Measurements from ENCODE around the gene PEX12. TPM values are rescaled to one million over a fixed set of nuclear protein-coding genes. Genes with fewer than 3 reads are reported as not detected.
"Not testable (repeated sequence)": the region's sequence is repeated elsewhere in the genome, so short reads cannot be mapped to it uniquely, and the experiment has no call there.

Gene PEX12
- total RNA-seq, 4 donors from 2014 or later: 4.0 to 9.3 (median 5.7) TPM

DNA sequence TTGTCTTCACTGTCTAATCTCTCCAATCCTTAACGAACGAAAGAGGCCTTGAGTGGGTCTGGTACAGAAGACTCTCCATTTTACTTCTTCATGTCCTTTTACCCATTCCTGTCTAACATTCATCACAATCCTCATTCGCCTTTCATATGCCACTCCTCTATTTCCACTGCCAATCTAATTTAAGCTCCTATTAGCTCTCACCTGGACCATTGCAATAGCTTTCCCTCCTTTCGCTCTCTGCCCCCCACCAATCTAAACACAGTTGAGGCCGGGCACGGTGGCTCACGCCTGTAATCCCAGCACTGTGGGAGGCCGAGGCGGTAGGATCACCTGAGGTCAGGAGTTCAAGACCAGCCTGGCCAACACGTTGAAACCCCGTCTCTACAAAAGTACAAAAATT lies 11.4 kb downstream of the PEX12 start:
- no peak overlapping the region for H3K27ac ChIP-seq
- whole genome bisulfite sequencing: 76% methylated on average over 11 of the region's 11 CpGs
- H3K9me3 ChIP-seq: no peaks in the 10 kb centered on the region
- no peaks in the 10 kb centered on the region for H3K36me3 ChIP-seq
- peaks cover 32% of the 10 kb centered on the region for H3K4me1 ChIP-seq
- no peaks in the 10 kb centered on the region for H3K27me3 ChIP-seq
- TF ChIP-seq POLR2A (IDR thresholded peaks at IDR 0.05) (no peak), EP300 (IDR thresholded peaks at IDR 0.05) (no peak), POLR2AphosphoS5 (IDR thresholded peaks at IDR 0.05) (no peak)
- TF ChIP-seq, protein P1, sequence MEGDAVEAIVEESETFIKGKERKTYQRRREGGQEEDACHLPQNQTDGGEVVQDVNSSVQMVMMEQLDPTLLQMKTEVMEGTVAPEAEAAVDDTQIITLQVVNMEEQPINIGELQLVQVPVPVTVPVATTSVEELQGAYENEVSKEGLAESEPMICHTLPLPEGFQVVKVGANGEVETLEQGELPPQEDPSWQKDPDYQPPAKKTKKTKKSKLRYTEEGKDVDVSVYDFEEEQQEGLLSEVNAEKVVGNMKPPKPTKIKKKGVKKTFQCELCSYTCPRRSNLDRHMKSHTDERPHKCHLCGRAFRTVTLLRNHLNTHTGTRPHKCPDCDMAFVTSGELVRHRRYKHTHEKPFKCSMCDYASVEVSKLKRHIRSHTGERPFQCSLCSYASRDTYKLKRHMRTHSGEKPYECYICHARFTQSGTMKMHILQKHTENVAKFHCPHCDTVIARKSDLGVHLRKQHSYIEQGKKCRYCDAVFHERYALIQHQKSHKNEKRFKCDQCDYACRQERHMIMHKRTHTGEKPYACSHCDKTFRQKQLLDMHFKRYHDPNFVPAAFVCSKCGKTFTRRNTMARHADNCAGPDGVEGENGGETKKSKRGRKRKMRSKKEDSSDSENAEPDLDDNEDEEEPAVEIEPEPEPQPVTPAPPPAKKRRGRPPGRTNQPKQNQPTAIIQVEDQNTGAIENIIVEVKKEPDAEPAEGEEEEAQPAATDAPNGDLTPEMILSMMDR (IDR thresholded peaks at IDR 0.05): no peak
- no peak for DNase-seq (ENCODE audit: low spot score in 2 of 2)
- H3K4me3 ChIP-seq: peak overlapping the region; percentile 85

DNA sequence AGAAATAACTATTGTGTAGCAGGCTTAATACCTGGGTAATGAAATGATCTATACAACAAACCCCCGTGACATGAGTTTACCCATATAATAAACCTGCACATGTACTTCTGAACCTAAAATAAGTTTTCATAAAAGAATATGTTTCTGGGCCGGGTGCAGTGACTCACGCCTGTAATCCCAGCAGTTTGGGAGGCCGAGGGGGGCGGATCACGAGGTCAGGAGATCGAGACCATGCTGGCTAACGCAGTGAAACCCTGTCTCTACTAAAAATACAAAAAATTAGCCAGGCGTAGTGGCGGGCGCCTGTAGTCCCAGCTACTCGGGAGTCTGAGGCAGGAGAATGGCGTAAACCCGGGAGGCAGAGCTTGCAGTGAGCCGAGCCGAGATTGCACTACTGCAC lies 15.2 kb downstream of the PEX12 start:
- DNase-seq (ENCODE audit: low spot score in 2 of 2); H3K27me3 ChIP-seq; H3K4me1 ChIP-seq; H3K27ac ChIP-seq; H3K36me3 ChIP-seq; H3K9me3 ChIP-seq; H3K4me3 ChIP-seq: not testable (repeated sequence)
- WGBS: 81% methylated on average over 16 of the region's 16 CpGs

DNA sequence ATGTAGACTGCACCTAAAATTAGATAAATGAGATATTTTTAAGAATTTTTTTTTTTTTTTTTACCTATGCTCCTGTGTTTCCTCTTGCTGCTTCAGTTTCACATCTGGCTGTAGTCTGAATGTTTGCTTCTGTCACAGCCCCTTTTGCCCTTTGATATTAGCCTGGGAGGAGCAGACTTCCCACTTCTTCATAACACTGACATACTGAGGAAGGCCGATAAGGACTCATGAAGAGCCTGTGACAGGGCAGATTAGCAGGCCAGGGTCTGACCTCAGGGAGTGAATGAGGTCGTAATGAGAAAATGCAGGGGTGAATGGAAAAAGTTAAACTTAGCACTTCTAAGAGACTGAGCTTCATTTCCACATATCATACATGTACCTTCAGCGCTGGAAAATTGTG lies 17.7 kb downstream of the PEX12 start, which contains the start of gene SLFN14:
Gene SLFN14, minus strand, starts transcription at position 117 of the 400 bp plus-strand sequence. CDS start 2,757 bp downstream, outside the sequence.
- DNase-seq (ENCODE audit: low spot score in 2 of 2): no peak
- 71% methylated on average over 3 of the region's 3 CpGs for WGBS
- H3K27ac ChIP-seq: no peak within 1 kb of the TSS

DNA sequence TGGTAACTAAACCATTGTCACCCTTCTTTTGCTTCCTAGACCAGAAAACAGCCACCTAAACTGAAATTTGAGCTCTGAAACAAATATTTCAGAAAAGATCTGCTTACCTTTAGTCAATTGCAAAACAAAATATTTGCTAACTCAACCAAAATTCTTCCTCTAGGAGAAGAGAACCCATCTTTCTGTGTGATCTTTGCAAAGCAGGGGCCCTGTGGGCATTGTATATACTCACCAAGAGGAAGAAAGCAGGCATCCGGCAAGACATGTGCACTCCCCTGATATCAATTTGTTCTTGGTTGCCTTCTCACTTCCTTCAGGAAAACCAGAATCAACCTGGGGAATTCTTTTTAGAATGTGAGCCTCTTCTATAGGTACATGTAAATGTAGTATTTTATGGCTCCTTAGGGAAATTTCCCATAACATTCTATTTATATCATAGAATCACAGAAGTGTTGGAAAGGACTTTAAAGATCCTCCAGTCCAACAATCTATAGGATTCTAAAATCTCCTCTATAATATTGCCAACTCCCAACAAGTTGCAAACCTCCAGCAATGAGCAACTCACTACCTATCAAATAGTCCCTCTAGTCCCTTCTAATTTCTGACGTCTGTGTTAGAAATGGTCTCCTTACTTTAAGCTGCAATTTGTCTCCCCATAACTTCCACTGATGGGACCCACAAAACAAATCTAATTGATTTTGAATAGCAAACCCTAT lies 18.7 kb downstream of the PEX12 start:
- Histone ChIP-seq H3K27me3 (no peaks in the 10 kb centered on the region), H3K9me3 (no peaks in the 10 kb centered on the region), H3K27ac (no peak overlapping the region), H3K4me3 (no peak overlapping the region), H3K36me3 (no peaks in the 10 kb centered on the region), H3K4me1 (no peaks in the 10 kb centered on the region)
- WGBS: 62% methylated on average over 2 of the region's 2 CpGs
- no peak for DNase-seq (ENCODE audit: low spot score in 2 of 2)
- TF ChIP-seq, protein P1 (IDR thresholded peaks at IDR 0.05): no peak
- TF ChIP-seq POLR2A (IDR thresholded peaks at IDR 0.05) (no peak), EP300 (IDR thresholded peaks at IDR 0.05) (no peak), POLR2AphosphoS5 (IDR thresholded peaks at IDR 0.05) (no peak)

More for the DNA sequence above, 17.7 kb downstream of the PEX12 start, which contains the start of gene SLFN14:
- H3K4me1 ChIP-seq: no peaks in the 10 kb centered on the region
- H3K4me3 ChIP-seq: no peak within 1 kb of the TSS
- TF ChIP-seq POLR2AphosphoS5 (IDR thresholded peaks at IDR 0.05): no peak
- no peak for TF ChIP-seq POLR2A (IDR thresholded peaks at IDR 0.05)
- TF ChIP-seq, protein P1 (IDR thresholded peaks at IDR 0.05): no peak
- no peak for TF ChIP-seq EP300 (IDR thresholded peaks at IDR 0.05)
- H3K36me3 ChIP-seq: no peaks in the 10 kb centered on the region
- H3K27me3 ChIP-seq: no peaks in the 10 kb centered on the region
- no peaks in the 10 kb centered on the region for H3K9me3 ChIP-seq

DNA sequence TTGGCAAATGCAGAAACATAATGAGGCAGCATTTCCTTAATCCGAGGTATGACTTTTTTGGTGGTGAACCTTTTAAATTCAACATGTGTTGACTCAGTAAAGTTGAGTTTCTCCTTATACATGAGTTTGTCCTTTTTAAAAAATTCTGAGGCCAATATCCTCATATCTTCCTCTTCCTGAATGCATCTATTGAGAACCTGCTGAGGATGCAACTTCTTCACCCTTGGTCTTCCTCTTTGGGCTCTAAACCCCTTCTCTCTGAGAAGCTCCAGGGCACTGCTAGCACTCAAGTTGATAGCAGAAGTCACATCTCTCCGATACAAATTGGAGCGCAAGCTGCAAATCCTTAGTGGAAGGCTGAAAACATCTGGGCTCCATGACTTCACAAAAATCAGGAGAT lies 21.0 kb downstream of the PEX12 start:
- no peaks in the 10 kb centered on the region for H3K36me3 ChIP-seq
- no peaks in the 10 kb centered on the region for H3K4me1 ChIP-seq
- no peak for TF ChIP-seq EP300 (IDR thresholded peaks at IDR 0.05)
- TF ChIP-seq, protein P1 (IDR thresholded peaks at IDR 0.05): no peak
- TF ChIP-seq POLR2AphosphoS5 (IDR thresholded peaks at IDR 0.05): no peak
- TF ChIP-seq POLR2A (IDR thresholded peaks at IDR 0.05): no peak
- no peaks in the 10 kb centered on the region for H3K9me3 ChIP-seq
- H3K4me3 ChIP-seq: no peak overlapping the region
- peaks cover 11% of the 10 kb centered on the region for H3K27me3 ChIP-seq
- H3K27ac ChIP-seq: no peak overlapping the region
- WGBS: 61% methylated on average over 3 of the region's 3 CpGs
- no peak for DNase-seq (ENCODE audit: low spot score in 2 of 2)
